HFF-Myc (cell line): ENCODE results near the gene VRK2.
"Not testable (repeated sequence)": the region's sequence is repeated elsewhere in the genome, so short reads cannot be mapped to it uniquely, and the experiment has no call there.

ENCODE experiments used
- DNase-seq: peaks from one replicate; pipeline ENCODE4 v3.0.0-alpha.2; 2011; ENCODE audit warnings: low read depth; ENCODE audit errors: extremely low read depth
- H3K4me3 ChIP-seq: replicated peaks from 2 replicates; pipeline ENCODE4 v1.5.1; 2011; ENCODE audit warnings: low read depth, mild to moderate bottlenecking, control low read depth, low read length
- TF ChIP-seq, protein P1 (sequence below): IDR thresholded peaks from 2 replicates; pipeline ENCODE4 v1.5.1; 2012; ENCODE audit warnings: mild to moderate bottlenecking, low read depth, low read length, control low read depth; ENCODE audit errors: missing control alignments

Gene VRK2

GRCh38 chr2:58137221-58137620 lies 90.6 kb downstream of the VRK2 start:
- TF ChIP-seq, protein P1, sequence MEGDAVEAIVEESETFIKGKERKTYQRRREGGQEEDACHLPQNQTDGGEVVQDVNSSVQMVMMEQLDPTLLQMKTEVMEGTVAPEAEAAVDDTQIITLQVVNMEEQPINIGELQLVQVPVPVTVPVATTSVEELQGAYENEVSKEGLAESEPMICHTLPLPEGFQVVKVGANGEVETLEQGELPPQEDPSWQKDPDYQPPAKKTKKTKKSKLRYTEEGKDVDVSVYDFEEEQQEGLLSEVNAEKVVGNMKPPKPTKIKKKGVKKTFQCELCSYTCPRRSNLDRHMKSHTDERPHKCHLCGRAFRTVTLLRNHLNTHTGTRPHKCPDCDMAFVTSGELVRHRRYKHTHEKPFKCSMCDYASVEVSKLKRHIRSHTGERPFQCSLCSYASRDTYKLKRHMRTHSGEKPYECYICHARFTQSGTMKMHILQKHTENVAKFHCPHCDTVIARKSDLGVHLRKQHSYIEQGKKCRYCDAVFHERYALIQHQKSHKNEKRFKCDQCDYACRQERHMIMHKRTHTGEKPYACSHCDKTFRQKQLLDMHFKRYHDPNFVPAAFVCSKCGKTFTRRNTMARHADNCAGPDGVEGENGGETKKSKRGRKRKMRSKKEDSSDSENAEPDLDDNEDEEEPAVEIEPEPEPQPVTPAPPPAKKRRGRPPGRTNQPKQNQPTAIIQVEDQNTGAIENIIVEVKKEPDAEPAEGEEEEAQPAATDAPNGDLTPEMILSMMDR: no peak
- no peak for DNase-seq
- H3K4me3 ChIP-seq: no peak overlapping the region

DNA sequence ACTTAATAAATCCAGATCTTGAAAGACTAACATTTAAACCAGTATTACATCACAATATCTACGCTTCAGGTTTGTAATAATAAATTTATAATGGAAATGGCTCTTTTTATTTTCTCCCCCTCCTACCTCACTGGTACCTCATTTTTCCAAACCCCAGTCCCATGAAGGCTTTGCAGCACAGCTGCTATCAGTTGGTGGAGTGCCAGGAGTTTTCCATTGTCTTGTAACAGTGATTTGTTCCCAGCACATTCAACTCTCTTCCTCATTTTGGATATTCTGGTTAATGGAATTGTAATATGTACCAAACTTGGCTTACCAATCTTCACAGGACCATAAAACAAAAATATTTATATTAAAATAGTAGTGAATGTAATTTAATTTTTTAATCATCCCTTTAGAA lies 91.2 kb downstream of the VRK2 start:
- TF ChIP-seq, protein P1: no peak
- H3K4me3 ChIP-seq: no peak overlapping the region
- no peak for DNase-seq

DNA sequence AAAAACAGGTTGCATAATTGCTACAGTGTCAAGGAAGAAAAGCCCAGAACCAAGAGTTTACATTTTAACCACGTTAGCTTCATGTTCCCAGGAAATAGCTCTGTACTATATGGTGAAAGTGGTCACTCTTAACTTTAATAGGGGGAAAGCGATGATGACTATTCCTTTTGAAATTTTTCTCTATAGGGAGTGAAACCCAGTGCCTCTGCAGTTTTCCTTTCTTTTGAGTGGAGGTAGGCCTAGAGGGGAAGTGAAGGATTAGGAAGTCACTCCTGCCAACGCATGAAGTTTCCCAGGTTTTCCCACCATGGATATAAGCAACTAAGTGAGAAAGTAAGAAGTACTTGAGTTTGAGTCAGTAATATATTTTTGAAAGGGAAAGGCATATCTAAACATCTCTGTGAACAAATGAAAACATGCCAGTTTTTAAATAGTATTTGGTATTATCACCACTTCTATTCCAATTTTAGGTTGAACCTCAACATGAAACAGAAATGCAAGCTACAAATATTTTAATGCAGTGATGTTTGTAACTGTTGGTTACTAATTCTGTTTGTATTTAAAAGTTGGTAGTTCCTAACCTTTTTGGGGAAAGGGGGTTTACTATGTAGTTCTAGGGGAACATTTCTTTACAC lies 91.9 kb downstream of the VRK2 start:
- H3K4me3 ChIP-seq: no peak overlapping the region
- TF ChIP-seq, protein P1: no peak
- no peak for DNase-seq

- no peak overlapping the region for H3K4me3 ChIP-seq
- peak; percentile 49 for DNase-seq
- TF ChIP-seq, protein P1: no peak
Measured at GRCh38 chr2:58140508-58141072, 94.0 kb downstream of the VRK2 start.

DNA sequence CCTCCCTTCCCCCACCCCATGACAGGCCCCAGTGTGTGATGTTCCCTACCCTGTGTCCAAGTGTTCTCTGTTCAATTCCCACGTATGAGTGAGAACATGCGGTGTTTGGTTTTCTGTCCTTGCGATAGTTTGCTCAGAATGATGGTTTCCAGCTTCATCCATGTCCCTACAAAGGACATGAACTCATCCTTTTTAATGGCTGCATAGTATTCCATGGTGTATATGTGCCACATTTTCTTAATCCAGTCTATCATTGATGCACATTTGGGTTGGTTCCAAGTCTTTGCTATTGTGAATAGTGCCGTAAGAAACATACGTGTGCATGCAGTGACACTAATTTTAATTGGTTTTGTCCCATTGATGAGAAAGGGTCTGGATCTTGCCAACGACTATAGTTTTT lies 99.2 kb downstream of the VRK2 start:
- not testable (repeated sequence) for H3K4me3 ChIP-seq, DNase-seq

DNA sequence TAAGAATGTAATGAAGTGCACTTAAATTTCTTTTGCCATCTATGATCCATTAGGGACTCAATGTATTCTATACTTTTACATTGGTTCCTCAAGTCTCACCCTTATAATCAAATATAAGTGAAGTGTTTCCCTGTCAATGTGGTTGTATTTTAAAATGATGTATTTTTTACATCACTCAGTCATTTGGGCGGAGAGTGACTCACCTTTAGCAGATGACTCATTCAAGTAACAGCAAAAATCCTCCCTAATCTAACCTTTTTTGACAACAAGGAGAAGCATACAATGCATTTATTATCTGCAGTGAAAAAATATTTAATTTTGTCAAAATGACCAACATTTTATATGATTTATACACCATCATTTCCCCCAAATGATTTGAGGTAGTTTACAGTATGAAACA lies 100.1 kb downstream of the VRK2 start:
- no peak for DNase-seq
- no peak overlapping the region for H3K4me3 ChIP-seq
- TF ChIP-seq, protein P1: no peak

- TF ChIP-seq, protein P1: no peak
- DNase-seq: no peak
- H3K4me3 ChIP-seq: no peak overlapping the region
Measured at GRCh38 chr2:58155160-58155778, 108.7 kb downstream of the VRK2 start.
